ENCODE data around the gene SLC25A43. TPM values are rescaled to one million over a fixed set of nuclear protein-coding genes. Genes with fewer than 3 reads are reported as not detected.
A peak's percentile ranks its signal among the peaks of the same experiment; 100 is the strongest.

SLC25A43 gene
- total and polyA plus RNA-seq, 9 of the 15 experiments (the other 6 are each of a cell fraction or from before 2014, with no cell fraction given), result 1.3 to 8.4 (median 4.0) TPM

GRCh38 chrX:119503484-119503861 is 104.3 kb downstream of the SLC25A43 start:
- FAIRE-seq, result no peak
- ATAC-seq, result no peak
- POLR2A ChIA-PET, result interaction anchor here (0.9 kb wide), 1 partner anchor 10 kb away, joined by 4 read pairs; no protein-coding TSS in a partner anchor
- no peaks in the 10 kb centered on the region for H3K36me3 ChIP-seq (ENCODE audit: control insufficient read depth, insufficient read depth, low read length)
- no peaks in the 10 kb centered on the region for H3K79me2 ChIP-seq (ENCODE audit: control insufficient read depth, insufficient read depth, low read length)
- no peaks in the 10 kb centered on the region for H4K20me1 ChIP-seq (replicated peaks; ENCODE audit: control insufficient read depth, insufficient read depth, low read length)
- no TSS peak for BruUV-seq (replicated peaks)
- no peak overlapping the region for H3K4me2 ChIP-seq (ENCODE audit: insufficient read depth, low read length)
- no peak overlapping the region for H3K4me3 ChIP-seq
- no peaks in the 10 kb centered on the region; a peak in 1 of 5 replicates for H3K27me3 ChIP-seq (ENCODE audit: control insufficient read depth in 2 of 2, insufficient read depth in 2 of 2, low read length in 2 of 2)
- no peak for DNase-seq (ENCODE audit: extremely low read depth in 1 of 4, low spot score in 3 of 4)
- H3K9ac ChIP-seq (ENCODE audit: insufficient read depth in 1 of 2, low read depth in 2 of 2, low read length in 2 of 2), result no peak overlapping the region; a peak in 1 of 4 replicates
- H3K9me3 ChIP-seq (replicated peaks; ENCODE audit: control insufficient read depth, insufficient read depth, low read depth, low read length), result no peaks in the 10 kb centered on the region
- in situ Hi-C loops (cut with MboI) (no loop called here), intact Hi-C loops (cut with micrococcal nuclease) (no loop called here)
- H3K27ac ChIP-seq (ENCODE audit: extremely low read depth, low read depth, low read length), result no peak overlapping the region
- TF ChIP-seq ZNF79 (CRISPR knock-in tag; IDR thresholded peaks at IDR 0.05; ENCODE audit: low read depth) (no peak), LARP7 (IDR thresholded peaks at IDR 0.05) (no peak), DNMT1 (IDR thresholded peaks at IDR 0.05) (no peak), TAF9B (IDR thresholded peaks at IDR 0.05; ENCODE audit: partially characterized antibody) (no peak)
- CTCF ChIA-PET (ENCODE audit: low intra/inter-chr PET ratio), result no interaction called here
- H3K4me1 ChIP-seq (replicated peaks in 1 of 2; ENCODE audit: control insufficient read depth in 2 of 2, insufficient read depth in 2 of 2, low read length in 2 of 2), result no peaks in the 10 kb centered on the region; a peak in 1 of 5 replicates
- WGBS (ENCODE audit: insufficient coverage, low coverage, missing lambda C conversion rate), result 35% methylated on average over 2 of the region's 2 CpGs
- H2AFZ ChIP-seq (ENCODE audit: low read depth, low read length), result no peak overlapping the region
- H3K9me1 ChIP-seq (ENCODE audit: control insufficient read depth, insufficient read depth, low read length), result no peaks in the 10 kb centered on the region

Small RNA genes lying within 50 kb of the gene (small RNA-seq; reads per million reads assigned to genes)
- gene RNU1-67P, result 3.7 reads per million, percentile 90 among the genes with 10 or more reads in this experiment
- gene RNY3P16, result not detected

Other genes starting within 250 kb of the SLC25A43 start
- gene PGRMC1, start 163.1 kb upstream of the SLC25A43 start, total RNA-seq (2014; rRNA removed), result 115 and 120 TPM in 2 replicates
- 102 and 111 TPM in 2 replicates for gene PGRMC1, start 163.1 kb upstream of the SLC25A43 start, total RNA-seq (2014; rRNA removed; fragmentation: Illumina TruSeq; extraction: Trizol)
- 82.3 and 85.7 TPM in 2 replicates for gene PGRMC1, start 163.1 kb upstream of the SLC25A43 start, total RNA-seq (2015; rRNA removed; fragmentation: Illumina TruSeq; extraction: Trizol)
- 85.9 and 90.4 TPM in 2 replicates for gene PGRMC1, start 163.1 kb upstream of the SLC25A43 start, total RNA-seq (2021)
- 75.1 and 95.7 TPM in 2 replicates for gene PGRMC1, start 163.1 kb upstream of the SLC25A43 start, polyA plus RNA-seq (2011; rRNA removed)
- 87.1 and 90.3 TPM in 2 replicates for gene PGRMC1, start 163.1 kb upstream of the SLC25A43 start, polyA plus RNA-seq (2014; fragmentation: Illumina TruSeq; extraction: Trizol)
- 10 to 100 TPM; 27.4 to 39.4 TPM for gene PGRMC1, start 163.1 kb upstream of the SLC25A43 start, polyA plus RNA-seq (2014; fragmentation: Nextera tagmentation; extraction: Ambion mirVana)
- 96.8 and 98.6 TPM in 2 replicates for gene PGRMC1, start 163.1 kb upstream of the SLC25A43 start, polyA plus RNA-seq (2014; rRNA removed)
- gene SLC25A5, start 69.1 kb downstream of the SLC25A43 start, total RNA-seq (2014; rRNA removed), result 460 and 470 TPM in 2 replicates
- 493 and 498 TPM in 2 replicates for gene SLC25A5, start 69.1 kb downstream of the SLC25A43 start, total RNA-seq (2014; rRNA removed; fragmentation: Illumina TruSeq; extraction: Trizol)
- gene SLC25A5, start 69.1 kb downstream of the SLC25A43 start, total RNA-seq (2015; rRNA removed; fragmentation: Illumina TruSeq; extraction: Trizol), result 478 and 489 TPM in 2 replicates
- gene SLC25A5, start 69.1 kb downstream of the SLC25A43 start, total RNA-seq (2021), result 762 and 796 TPM in 2 replicates
- gene SLC25A5, start 69.1 kb downstream of the SLC25A43 start, polyA plus RNA-seq (2011; rRNA removed), result 499 and 591 TPM in 2 replicates
- gene SLC25A5, start 69.1 kb downstream of the SLC25A43 start, polyA plus RNA-seq (2014; fragmentation: Illumina TruSeq; extraction: Trizol), result 649 and 665 TPM in 2 replicates
- gene SLC25A5, start 69.1 kb downstream of the SLC25A43 start, polyA plus RNA-seq (2014; fragmentation: Nextera tagmentation; extraction: Ambion mirVana), result 1,000 to 10,000 TPM; 3,491 to 5,247 TPM
- 596 and 629 TPM in 2 replicates for gene SLC25A5, start 69.1 kb downstream of the SLC25A43 start, polyA plus RNA-seq (2014; rRNA removed)
- gene STEEP1, start 166.1 kb downstream of the SLC25A43 start, total RNA-seq (2014; rRNA removed), result 70.0 and 71.9 TPM in 2 replicates
- gene STEEP1, start 166.1 kb downstream of the SLC25A43 start, total RNA-seq (2014; rRNA removed; fragmentation: Illumina TruSeq; extraction: Trizol), result 71.8 and 74.7 TPM in 2 replicates
- gene STEEP1, start 166.1 kb downstream of the SLC25A43 start, total RNA-seq (2015; rRNA removed; fragmentation: Illumina TruSeq; extraction: Trizol), result 73.7 and 74.6 TPM in 2 replicates
- 40.3 and 40.7 TPM in 2 replicates for gene STEEP1, start 166.1 kb downstream of the SLC25A43 start, total RNA-seq (2021)
- 20.8 and 28.0 TPM in 2 replicates for gene STEEP1, start 166.1 kb downstream of the SLC25A43 start, polyA plus RNA-seq (2011; rRNA removed)
- 48.5 and 54.5 TPM in 2 replicates for gene STEEP1, start 166.1 kb downstream of the SLC25A43 start, polyA plus RNA-seq (2014; fragmentation: Illumina TruSeq; extraction: Trizol)
- 10 to 100 TPM; 15.0 to 22.5 TPM for gene STEEP1, start 166.1 kb downstream of the SLC25A43 start, polyA plus RNA-seq (2014; fragmentation: Nextera tagmentation; extraction: Ambion mirVana)
- 37.7 and 45.5 TPM in 2 replicates for gene STEEP1, start 166.1 kb downstream of the SLC25A43 start, polyA plus RNA-seq (2014; rRNA removed)
- gene UBE2A, start 175.2 kb downstream of the SLC25A43 start, total RNA-seq (2014; rRNA removed), result 21.6 and 24.5 TPM in 2 replicates
- 41.3 and 44.5 TPM in 2 replicates for gene UBE2A, start 175.2 kb downstream of the SLC25A43 start, total RNA-seq (2014; rRNA removed; fragmentation: Illumina TruSeq; extraction: Trizol)
- 46.9 and 47.8 TPM in 2 replicates for gene UBE2A, start 175.2 kb downstream of the SLC25A43 start, total RNA-seq (2015; rRNA removed; fragmentation: Illumina TruSeq; extraction: Trizol)
- 48.7 and 52.6 TPM in 2 replicates for gene UBE2A, start 175.2 kb downstream of the SLC25A43 start, total RNA-seq (2021)
- gene UBE2A, start 175.2 kb downstream of the SLC25A43 start, polyA plus RNA-seq (2011; rRNA removed), result 51.4 and 75.4 TPM in 2 replicates
- gene UBE2A, start 175.2 kb downstream of the SLC25A43 start, polyA plus RNA-seq (2014; fragmentation: Illumina TruSeq; extraction: Trizol), result 80.0 and 87.6 TPM in 2 replicates
- 10 to 100 TPM; 23.8 to 34.0 TPM for gene UBE2A, start 175.2 kb downstream of the SLC25A43 start, polyA plus RNA-seq (2014; fragmentation: Nextera tagmentation; extraction: Ambion mirVana)
- 54.9 and 82.9 TPM in 2 replicates for gene UBE2A, start 175.2 kb downstream of the SLC25A43 start, polyA plus RNA-seq (2014; rRNA removed)
- gene NKRF, start 207.1 kb downstream of the SLC25A43 start, total RNA-seq (2014; rRNA removed), result 11.7 and 12.8 TPM in 2 replicates
- 27.2 and 30.1 TPM in 2 replicates for gene NKRF, start 207.1 kb downstream of the SLC25A43 start, total RNA-seq (2014; rRNA removed; fragmentation: Illumina TruSeq; extraction: Trizol)
- 20.1 and 20.7 TPM in 2 replicates for gene NKRF, start 207.1 kb downstream of the SLC25A43 start, total RNA-seq (2015; rRNA removed; fragmentation: Illumina TruSeq; extraction: Trizol)
- gene NKRF, start 207.1 kb downstream of the SLC25A43 start, total RNA-seq (2021), result 30.0 and 31.9 TPM in 2 replicates
- 16.0 and 19.0 TPM in 2 replicates for gene NKRF, start 207.1 kb downstream of the SLC25A43 start, polyA plus RNA-seq (2011; rRNA removed)
- gene NKRF, start 207.1 kb downstream of the SLC25A43 start, polyA plus RNA-seq (2014; fragmentation: Illumina TruSeq; extraction: Trizol), result 28.7 and 31.9 TPM in 2 replicates
- 10 to 100 TPM in 1 of 2 experiments, 1 to 10 TPM in 1; 8.9 to 10.8 TPM for gene NKRF, start 207.1 kb downstream of the SLC25A43 start, polyA plus RNA-seq (2014; fragmentation: Nextera tagmentation; extraction: Ambion mirVana)
- gene NKRF, start 207.1 kb downstream of the SLC25A43 start, polyA plus RNA-seq (2014; rRNA removed), result 13.3 and 16.8 TPM in 2 replicates